Jurkat, Clone E6-1 (cell line): Measurements from ENCODE around the gene KLHL1.

Experiments used
- DNase-seq: peaks from one replicate; pipeline ENCODE4 v3.0.0-alpha.2; 2011; ENCODE audit warnings: low read depth, low spot score
- H3K4me3 ChIP-seq: 2 replicates; pipeline ENCODE4 v1.5.1; 2011; ENCODE audit warnings: mild to moderate bottlenecking, low read length, control low read depth, moderate library complexity

KLHL1 gene

DNA sequence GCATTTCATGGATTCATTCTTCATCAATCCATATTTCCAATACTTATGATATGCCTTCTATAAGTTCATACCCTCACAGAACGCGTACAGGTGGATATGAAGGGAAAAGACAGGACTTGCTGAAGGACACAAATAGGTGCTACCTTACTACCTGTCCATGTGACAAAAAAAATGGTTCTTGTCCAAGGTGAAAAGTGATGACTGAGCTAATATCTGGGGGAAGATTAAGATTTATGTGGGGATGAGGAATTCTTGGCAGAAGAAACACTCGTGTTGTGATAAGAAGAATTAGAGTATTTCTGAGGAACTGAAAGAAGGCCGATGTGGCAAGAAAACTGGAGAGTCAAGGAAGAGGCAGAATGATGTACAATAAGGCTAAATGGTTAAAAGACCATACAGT lies 357.0 kb downstream of the KLHL1 start:
- no peak for DNase-seq
- H3K4me3 ChIP-seq: no peak overlapping the region

DNA sequence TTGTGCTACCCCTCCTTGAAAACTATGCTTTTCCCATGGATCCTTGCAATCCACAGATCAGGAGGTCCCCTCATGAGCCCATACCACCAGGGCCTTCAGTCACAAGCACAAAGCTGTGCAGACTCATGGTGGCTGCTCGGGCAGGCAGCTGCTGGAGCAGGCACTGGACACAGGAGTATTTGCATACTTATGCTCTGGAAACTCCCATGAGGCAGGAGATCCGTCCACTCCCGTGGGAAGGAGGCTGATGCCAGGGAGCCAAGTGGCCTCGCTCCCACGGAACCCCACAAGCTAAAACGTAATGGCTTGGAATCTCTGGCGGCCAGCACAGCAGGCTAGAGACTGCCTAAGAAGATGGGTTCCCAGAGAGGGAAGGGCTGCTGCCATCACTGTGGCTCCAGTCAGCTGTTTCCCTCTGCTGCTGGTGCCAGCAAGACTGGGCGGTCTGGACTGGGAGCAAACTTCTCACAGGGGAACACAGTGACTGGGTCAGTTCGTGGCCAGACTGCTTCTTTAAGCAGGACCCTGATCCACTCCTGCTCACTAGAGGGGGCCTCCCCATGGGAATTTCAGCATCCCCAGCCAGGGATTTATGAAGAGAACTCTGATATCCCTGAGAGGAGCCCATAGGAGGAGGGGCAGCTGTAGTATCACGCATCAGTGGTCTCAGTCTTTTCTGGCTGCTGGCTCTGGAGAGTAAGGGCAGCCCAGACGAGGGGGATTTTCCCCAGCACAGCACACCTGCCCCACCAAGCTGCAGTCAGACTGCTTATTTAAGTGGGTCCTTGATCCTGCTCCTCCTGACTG lies 370.9 kb downstream of the KLHL1 start:
- no peak for DNase-seq
- no peak overlapping the region for H3K4me3 ChIP-seq

DNA sequence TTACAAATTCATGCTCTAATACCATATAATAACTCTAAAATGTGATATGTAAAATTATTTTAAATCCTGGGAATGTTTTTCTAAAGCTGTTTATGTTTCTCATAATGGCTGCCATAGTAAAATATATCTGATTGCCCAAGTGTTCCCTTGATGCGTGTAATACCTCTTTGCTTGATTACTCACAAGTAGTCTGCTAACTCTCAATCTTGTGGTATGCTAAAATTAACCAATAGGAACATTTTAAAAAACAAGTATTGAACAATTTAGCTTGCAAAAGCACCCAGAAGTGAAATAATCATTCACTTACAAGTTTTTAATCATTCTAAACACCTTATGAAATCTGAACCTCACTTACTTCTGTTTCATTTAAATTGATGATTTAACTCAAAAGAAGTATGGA lies 386.6 kb downstream of the KLHL1 start:
- H3K4me3 ChIP-seq: no peak overlapping the region
- no peak for DNase-seq

GRCh38 chr13:69720278-69720983 lies 387.8 kb downstream of the KLHL1 start:
- H3K4me3 ChIP-seq: no peak overlapping the region
- DNase-seq: no peak

DNA sequence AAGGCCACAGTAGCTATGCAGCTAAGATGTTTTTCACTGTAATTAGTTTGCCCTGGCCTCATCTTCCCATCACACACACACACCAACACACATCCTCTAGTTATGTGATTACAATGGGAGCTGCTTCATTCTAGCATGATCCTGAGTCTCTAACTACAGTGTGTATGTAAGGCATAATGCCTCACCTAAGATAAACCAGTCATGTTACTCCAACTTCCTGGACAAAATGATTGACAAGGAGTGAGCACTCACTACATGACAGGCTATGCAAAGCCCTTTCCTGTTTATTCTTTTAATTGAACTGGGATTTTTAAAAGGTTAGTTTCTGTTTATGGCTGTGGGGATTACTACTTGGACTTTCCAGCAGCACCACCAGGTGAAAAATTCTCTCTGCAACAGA lies 401.4 kb downstream of the KLHL1 start:
- DNase-seq: no peak

DNA sequence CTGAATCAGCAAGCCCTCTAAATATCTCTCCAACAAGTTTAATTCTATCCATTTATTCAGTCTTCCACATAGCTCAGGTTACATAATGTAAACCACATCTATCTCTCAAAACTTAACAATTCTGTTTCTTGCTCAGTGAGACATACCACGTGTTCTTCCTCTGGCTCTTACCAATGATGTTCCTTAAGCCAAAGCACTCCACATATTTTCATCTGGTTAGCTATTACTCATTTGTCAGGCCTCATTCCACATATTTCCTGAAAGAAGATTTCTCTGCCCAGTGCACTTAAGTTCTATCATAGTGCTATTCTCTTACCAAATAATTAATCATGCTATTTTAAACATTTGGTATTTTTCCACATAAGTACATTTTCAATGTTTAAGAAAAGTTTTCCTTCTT lies 403.9 kb downstream of the KLHL1 start:
- H3K4me3 ChIP-seq: no peak overlapping the region
- DNase-seq: no peak

More for the DNA sequence above, 401.4 kb downstream of the KLHL1 start:
- no peak overlapping the region for H3K4me3 ChIP-seq

GRCh38 chr13:69690999-69691398 lies 417.3 kb downstream of the KLHL1 start:
- no peak for DNase-seq
- no peak overlapping the region for H3K4me3 ChIP-seq

- no peak overlapping the region for H3K4me3 ChIP-seq
Observed at GRCh38 chr13:69683921-69684686, 424.1 kb downstream of the KLHL1 start.

GRCh38 chr13:69681722-69682121 lies 426.5 kb downstream of the KLHL1 start:
- no peak overlapping the region for H3K4me3 ChIP-seq
- no peak for DNase-seq

More at GRCh38 chr13:69683921-69684686, 424.1 kb downstream of the KLHL1 start:
- no peak for DNase-seq

DNA sequence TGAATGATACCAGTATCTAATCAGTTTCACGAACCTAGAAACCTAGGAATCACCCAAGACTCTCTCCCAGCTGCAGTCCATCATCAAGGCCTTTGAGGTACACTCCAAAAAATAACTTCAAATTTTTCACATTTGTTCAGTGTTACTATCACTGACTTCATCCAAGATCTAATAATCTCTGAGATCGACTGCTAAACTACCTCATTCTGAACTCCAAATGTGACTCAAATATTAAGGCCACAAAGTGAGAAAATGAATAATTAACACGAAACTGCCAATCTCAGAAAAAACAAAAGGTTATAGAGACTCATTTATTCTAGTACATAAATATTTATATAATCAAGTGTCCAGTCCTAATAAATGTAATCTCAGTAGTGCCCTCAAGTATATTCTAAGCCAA lies 430.9 kb downstream of the KLHL1 start:
- DNase-seq: no peak
- no peak overlapping the region for H3K4me3 ChIP-seq

DNA sequence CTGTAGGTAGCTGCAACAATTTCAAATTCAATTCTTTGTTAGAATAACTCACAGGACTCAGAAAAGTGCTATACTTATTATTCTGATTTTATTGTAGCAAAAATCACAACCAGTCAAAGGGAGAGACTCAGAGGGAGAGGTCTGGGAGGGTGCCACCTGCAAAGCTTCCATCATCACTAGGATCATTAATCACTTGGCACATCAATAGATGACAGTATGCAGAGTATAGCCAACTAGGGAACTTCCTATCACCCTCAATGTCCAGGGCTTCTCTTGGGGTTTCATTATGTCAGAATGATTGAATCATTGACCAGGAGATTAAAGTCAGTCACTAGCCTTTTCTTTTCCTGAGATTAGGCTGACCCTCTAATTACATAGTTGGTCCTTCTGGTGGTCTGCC lies 432.0 kb downstream of the KLHL1 start:
- H3K4me3 ChIP-seq: no peak overlapping the region
- DNase-seq: no peak

- H3K4me3 ChIP-seq: no peak overlapping the region
- no peak for DNase-seq
Observed at GRCh38 chr13:69660155-69660554, 448.1 kb downstream of the KLHL1 start.

- no peak for DNase-seq
- no peak overlapping the region for H3K4me3 ChIP-seq
Observed at GRCh38 chr13:69657676-69658075, 450.6 kb downstream of the KLHL1 start.

- DNase-seq: no peak
- H3K4me3 ChIP-seq: no peak overlapping the region
Observed at GRCh38 chr13:69654392-69654791, 453.9 kb downstream of the KLHL1 start.
